ENCODE data around the gene ART5. TPM values are rescaled to one million over a fixed set of nuclear protein-coding genes. Genes with fewer than 3 reads are reported as not detected.
"Not testable (repeated sequence)": the region's sequence is repeated elsewhere in the genome, so short reads cannot be mapped to it uniquely, and the experiment has no call there.

ART5 gene
- polyA plus RNA-seq, 4 donors: 3.5 to 7.1 (median 4.1) TPM

- DNase-seq (ENCODE audit: low read depth in 4 of 4, low spot score in 2 of 4): no peak
These were observed 18.1 kb upstream of the ART5 start for GRCh38 chr11:3659595-3660515.

GRCh38 chr11:3658252-3658651 lies 16.5 kb upstream of the ART5 start:
- no peak for DNase-seq (ENCODE audit: low read depth in 4 of 4, low spot score in 2 of 4)

DNA sequence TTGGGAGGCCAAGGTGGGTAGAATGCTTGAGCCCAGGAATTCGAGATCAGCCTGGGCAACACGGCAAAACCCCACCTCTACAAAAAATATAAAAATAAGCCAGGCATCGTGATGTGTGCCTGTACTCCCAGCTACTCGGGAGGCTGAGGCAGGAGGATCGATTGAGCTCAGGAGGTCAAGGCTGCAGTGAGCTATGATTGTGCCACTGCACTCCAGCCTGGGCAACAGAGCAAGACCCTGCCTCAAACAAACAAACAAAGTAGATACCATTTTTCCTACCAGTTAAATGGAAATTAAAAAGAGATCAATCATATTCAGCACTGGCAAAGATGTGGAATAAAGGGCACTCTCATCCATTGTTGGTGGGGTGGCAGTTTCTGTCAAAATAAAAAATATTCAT lies 15.5 kb upstream of the ART5 start:
- DNase-seq (ENCODE audit: low read depth in 4 of 4, low spot score in 2 of 4): not testable (repeated sequence)

DNA sequence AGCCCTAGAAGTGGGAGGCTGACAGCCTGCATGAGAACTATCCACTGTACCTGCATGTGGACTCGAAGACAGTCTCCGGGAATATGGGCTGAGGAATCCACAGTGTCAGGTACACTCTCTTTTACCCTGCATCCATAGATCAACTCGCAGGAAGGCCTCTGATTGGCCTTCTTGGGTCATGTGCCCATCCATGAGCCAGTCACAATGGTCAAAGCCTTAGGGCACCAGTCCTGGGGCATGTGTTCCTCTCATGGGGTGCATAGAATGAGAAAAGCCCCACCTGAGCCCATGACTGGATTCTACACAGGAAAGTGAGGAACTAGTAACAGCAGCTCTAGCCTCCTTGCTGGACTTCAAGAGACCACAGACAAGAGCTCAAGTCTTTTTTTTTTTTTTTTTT lies 13.8 kb upstream of the ART5 start:
- no peak for DNase-seq (ENCODE audit: low read depth in 4 of 4, low spot score in 2 of 4)

DNA sequence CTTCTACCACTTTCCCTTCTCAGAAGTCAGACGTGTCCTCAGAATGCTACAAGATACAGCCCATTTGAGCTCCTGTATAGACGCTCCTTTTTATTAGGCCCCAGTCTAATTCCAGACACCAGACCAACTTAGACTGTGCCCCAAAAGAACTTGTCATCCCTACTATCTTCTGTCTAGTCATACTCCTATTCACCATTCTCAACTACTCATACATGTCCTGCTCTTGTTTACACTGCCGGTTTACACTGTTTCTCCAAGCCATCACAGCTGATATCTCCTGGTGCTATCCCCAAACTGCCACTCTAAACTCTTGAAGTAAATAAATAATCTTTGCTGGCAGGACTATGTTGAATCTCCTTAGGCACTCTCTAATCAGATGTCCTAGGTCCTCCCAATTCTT lies 10.7 kb upstream of the ART5 start:
- DNase-seq (ENCODE audit: low read depth in 4 of 4, low spot score in 2 of 4): not testable (repeated sequence)

DNA sequence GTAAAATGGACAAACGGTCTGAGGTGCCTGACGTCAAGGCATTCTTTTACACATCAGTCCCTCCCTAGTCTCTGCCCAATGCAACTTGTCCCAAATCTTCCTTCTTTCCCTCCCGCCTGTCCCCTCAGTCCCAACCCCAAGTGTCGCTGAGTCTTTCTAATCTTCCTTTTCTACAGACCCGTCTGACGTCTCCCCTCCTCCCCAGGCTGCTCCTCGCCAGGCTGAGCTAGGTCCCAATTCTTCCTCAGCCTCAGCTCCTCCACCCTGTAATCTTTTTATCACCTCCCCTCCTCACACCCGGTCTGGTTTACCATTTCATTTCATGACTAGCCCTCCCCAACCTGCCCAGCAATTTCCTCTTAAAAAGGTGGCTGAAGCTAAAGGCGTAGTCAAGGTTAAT lies 7.6 kb upstream of the ART5 start:
- DNase-seq (ENCODE audit: low read depth in 4 of 4, low spot score in 2 of 4): not testable (repeated sequence)

DNA sequence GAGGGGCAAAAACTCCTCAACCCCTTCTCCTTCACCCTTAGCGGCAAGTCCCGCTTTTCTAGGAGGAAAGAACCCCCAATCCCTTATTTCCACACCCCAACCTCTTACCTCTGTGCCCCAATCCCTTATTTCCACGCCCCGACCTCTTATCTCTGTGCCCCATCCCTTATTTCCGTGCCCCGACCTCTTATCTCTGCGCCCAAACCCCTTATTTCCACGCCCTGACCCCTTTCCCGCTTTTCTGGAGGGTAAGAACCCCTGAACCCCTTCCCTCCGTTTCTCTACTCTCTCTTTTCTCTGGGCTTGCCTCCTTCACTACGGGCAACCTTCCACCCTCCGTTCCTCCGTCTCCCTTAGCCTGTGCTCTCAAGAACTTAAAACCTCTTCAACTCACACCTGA lies 7.1 kb upstream of the ART5 start:
- DNase-seq (ENCODE audit: low read depth in 4 of 4, low spot score in 2 of 4): not testable (repeated sequence)

DNA sequence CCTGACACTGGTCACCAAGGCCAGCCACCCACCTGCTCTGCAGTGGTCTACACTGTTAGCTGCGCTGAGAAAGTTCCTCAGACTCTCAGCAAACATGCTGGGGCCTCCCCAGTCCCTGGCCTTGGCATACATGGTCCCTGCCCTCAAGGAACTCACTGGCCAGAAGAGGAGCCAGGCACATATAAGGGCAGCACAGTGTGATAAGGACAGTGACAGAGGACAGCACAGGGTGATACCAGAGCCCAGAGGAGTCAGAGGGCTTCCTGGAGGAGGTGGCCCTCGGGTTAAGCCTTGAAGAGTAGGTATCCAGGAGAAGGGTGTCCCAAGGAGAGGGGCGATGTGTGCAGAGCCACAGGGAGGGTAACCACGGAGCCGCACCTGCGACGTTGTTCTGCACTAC lies 3.8 kb upstream of the ART5 start:
- no peak for DNase-seq (ENCODE audit: low read depth in 4 of 4, low spot score in 2 of 4)

GRCh38 chr11:3644817-3645235 lies 3.0 kb upstream of the ART5 start, which contains the start of gene ART1:
ART1 (plus strand) TSS chr11:3645128; CDS start chr11:3659214, 14,086 bp downstream.
- no peak for DNase-seq (ENCODE audit: low read depth in 4 of 4, low spot score in 2 of 4)

DNA sequence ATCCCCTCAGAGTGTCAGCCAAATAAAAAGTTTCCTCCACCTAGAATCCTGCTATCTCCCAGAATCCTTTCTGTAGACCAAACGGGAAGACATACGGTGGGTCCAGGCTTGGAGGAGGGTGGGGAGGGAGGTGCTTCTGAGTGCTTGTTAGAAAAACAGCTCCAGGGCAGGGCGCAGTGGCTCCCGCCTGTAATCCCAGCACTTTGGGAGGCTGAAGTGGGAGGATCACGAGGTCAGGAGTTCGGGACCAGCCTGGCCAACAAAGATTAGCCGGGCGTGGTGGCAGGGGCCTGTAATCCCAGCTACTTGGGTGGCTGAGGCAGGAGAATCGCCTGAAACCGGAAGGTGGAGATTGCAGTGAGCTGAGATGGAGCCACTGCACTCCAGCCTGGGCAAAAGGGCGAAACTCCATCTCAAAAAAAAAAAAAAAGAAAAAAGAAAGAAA lies 1.3 kb upstream of the ART5 start:
- DNase-seq (ENCODE audit: low read depth in 4 of 4, low spot score in 2 of 4): peak in 1 of 4 donors; percentile 6

DNA sequence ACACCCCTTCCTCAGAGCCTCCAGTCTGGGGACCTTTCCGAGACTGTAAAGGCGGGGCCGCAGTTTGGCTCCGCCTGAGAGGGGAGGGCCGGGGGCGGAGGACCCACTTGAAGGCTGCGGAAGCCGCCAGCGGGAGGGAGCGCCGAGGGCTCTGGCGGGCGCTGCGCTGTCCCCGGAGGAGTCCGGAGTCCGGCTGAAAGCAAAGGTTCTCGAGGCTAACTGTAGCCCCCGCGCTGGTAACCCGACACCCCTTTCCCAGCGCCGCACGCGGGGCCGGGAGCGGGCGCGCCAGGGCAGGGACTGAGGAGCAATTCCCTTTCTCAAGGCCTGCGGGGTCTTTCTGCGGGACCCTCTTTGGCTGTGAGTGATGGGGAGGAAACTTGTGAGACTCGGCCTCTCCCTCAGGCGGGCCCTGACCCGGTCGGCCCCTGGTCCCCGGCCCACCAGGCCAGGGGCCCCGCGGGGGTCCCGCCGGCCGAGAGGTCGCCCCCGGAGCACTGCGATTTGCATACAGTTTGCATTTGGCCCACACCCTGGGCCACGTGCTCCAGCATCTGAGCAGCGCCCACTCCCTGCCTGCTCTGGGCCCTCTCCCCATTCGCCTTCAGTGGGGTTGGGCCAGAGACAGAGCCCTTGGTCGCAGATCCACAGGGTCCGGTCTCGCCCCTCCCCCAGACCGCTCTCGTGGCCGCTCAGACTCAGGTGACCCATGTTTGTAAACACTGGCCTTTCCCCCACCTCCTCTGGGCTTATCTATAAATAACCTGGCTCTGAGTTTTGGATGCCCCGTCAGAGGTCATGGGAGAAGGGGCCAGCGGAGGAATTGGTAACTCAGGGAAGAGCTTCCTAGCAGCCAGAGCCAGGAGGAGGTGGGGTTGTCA lies 519 bp upstream of the ART5 start:
- DNase-seq (ENCODE audit: low read depth in 4 of 4, low spot score in 2 of 4): peak; percentile 64 to 82 (median 78)

DNA sequence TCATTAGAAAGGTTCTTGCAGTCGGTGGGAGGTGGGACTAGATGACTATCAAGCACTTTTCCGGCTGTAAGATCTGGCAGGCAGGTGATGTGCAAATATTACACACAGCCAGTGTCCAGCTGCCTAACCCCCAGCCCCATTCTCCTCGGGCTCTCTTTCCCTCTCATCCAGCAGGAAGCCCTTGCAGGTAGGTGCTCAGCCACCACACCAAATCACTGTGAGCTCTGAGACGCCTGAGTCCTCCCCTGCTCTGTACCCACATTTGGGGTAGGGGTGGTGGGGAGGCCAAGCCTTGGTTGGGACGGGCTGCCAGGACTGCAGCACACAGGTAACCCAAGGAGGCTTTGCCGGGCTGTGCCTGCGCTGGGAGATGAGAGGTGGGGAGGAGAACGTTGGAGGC lies 601 bp downstream of the ART5 start:
- DNase-seq (ENCODE audit: low read depth in 4 of 4, low spot score in 2 of 4): no peak

- no peak for DNase-seq (ENCODE audit: low read depth in 4 of 4, low spot score in 2 of 4)
These were observed 2.0 kb downstream of the ART5 start for GRCh38 chr11:3639841-3640240.

DNA sequence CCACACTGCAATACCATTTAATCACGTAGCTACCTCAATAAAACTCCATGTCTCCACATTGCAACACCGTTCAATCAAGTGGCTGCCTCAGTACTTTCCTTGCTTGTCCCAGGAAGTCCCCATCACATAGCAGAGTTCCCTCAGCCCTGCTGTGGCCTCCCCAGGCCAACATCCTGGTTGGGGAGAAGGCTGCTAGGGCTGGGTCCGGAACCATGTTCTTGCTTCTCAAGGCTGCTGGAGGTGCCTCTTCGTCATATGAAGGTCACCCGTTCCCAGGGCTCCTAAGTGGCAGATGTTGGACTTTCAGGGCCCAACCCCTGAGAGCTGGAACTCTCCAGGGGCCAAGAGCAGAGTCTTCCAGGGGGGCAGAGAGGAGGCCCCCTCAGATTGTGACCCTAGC lies 3.3 kb downstream of the ART5 start:
- no peak for DNase-seq (ENCODE audit: low read depth in 4 of 4, low spot score in 2 of 4)

DNA sequence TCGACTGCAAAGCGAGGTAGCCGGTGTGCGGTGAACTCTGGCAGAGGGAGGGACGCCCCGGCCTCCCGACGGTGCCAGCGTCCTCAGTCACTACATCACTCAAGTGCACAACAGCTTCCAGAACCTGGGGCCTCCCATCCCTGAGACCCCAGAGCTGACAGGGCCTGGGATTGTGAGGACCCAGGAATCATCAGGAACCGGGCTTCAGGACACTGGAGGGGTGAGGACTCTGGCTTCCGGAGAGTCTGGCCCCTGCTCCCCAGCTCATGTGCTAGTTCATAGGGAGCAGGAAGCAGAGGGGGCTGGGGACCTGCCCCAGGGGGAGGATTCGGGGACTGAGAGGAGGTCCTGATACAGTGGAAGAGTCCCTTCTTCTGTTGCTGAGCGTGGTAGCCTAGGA lies 4.6 kb downstream of the ART5 start:
- DNase-seq (ENCODE audit: low read depth in 4 of 4, low spot score in 2 of 4): no peak

- DNase-seq (ENCODE audit: low read depth in 4 of 4, low spot score in 2 of 4): no peak
These were observed 6.0 kb downstream of the ART5 start for GRCh38 chr11:3635641-3636375.

GRCh38 chr11:3632070-3632660 lies 9.6 kb downstream of the ART5 start:
- no peak for DNase-seq (ENCODE audit: low read depth in 4 of 4, low spot score in 2 of 4)

GRCh38 chr11:3631331-3631730 lies 10.5 kb downstream of the ART5 start:
- no peak for DNase-seq (ENCODE audit: low read depth in 4 of 4, low spot score in 2 of 4)

GRCh38 chr11:3627291-3627690 lies 14.5 kb downstream of the ART5 start:
- no peak for DNase-seq (ENCODE audit: low read depth in 4 of 4, low spot score in 2 of 4)

- no peak for DNase-seq (ENCODE audit: low read depth in 4 of 4, low spot score in 2 of 4)
These were observed 15.4 kb downstream of the ART5 start for GRCh38 chr11:3626250-3626960.
